SK-N-SH (cell line): ENCODE measurements around the gene CELF2.

Experiments used
- CHD2 ChIP-seq: fragments of 150-350 bp; IDR thresholded peaks from 2 replicates; pipeline ENCODE4 v1.6.1; 2018; ENCODE audit warnings: low read length; ENCODE audit not compliant: partially characterized antibody
- EP300 ChIP-seq, 2 experiments: IDR thresholded peaks; 2 replicates each; pipeline versions ENCODE4 v1.4.0 to v1.6.1; 2012; ENCODE audit warnings: borderline replicate concordance in 1 of 2, low read depth in 1 of 2, low read length in 1 of 2

- TF ChIP-seq EP300 (IDR thresholded peaks at IDR 0.05; ENCODE audit: borderline replicate concordance in 1 of 2, low read depth in 1 of 2, low read length in 1 of 2), result no peak
- TF ChIP-seq CHD2, result no peak
Observed at GRCh38 chr10:11125004-11125403, 107.3 kb downstream of the CELF2 start.
